DMS 273 (cell line): ENCODE measurements around the gene PGA3.
"Not testable (repeated sequence)": the region's sequence is repeated elsewhere in the genome, so short reads cannot be mapped to it uniquely, and the experiment has no call there.

Experiments used
- DNase-seq: peaks from one replicate; lab custom pipeline; 2025; ENCODE audit not compliant: unreplicated experiment; lab: John Stamatoyannopoulos, UW

Gene PGA3

GRCh38 chr11:61202950-61203746 is at the start of gene PGA3:
PGA3 (plus strand) TSS chr11:61203515; CDS start chr11:61203565, 50 bp downstream.
- not testable (repeated sequence) for DNase-seq

- DNase-seq, result no peak
These were observed 49.7 kb upstream of the PGA3 start for GRCh38 chr11:61153593-61154095.

- DNase-seq, result no peak
These were observed 48.8 kb upstream of the PGA3 start for GRCh38 chr11:61154528-61154927.

GRCh38 chr11:61155312-61155711 is 48.0 kb upstream of the PGA3 start:
- no peak for DNase-seq

- no peak for DNase-seq
These were observed 47.6 kb upstream of the PGA3 start for GRCh38 chr11:61155741-61156140.

GRCh38 chr11:61157743-61158142 is 45.6 kb upstream of the PGA3 start:
- DNase-seq, result no peak

- DNase-seq, result no peak
These were observed 44.5 kb upstream of the PGA3 start for GRCh38 chr11:61158691-61159381.

GRCh38 chr11:61160487-61161189 is 42.7 kb upstream of the PGA3 start:
- no peak for DNase-seq

GRCh38 chr11:61161190-61162091 is 41.9 kb upstream of the PGA3 start, which contains the start of gene VPS37C:
VPS37C (minus strand) TSS chr11:61161426; CDS start chr11:61138829, 22,597 bp downstream.
- peak; percentile 93 for DNase-seq

GRCh38 chr11:61162092-61162941 is 41.0 kb upstream of the PGA3 start:
- peak; percentile 46 for DNase-seq

GRCh38 chr11:61163021-61163420 is 40.3 kb upstream of the PGA3 start:
- DNase-seq, result no peak

GRCh38 chr11:61163714-61164605 is 39.4 kb upstream of the PGA3 start:
- no peak for DNase-seq

GRCh38 chr11:61164606-61165424 is 38.5 kb upstream of the PGA3 start:
- DNase-seq, result no peak

GRCh38 chr11:61165785-61166184 is 37.5 kb upstream of the PGA3 start:
- not testable (repeated sequence) for DNase-seq

- DNase-seq, result not testable (repeated sequence)
These were observed 37.0 kb upstream of the PGA3 start for GRCh38 chr11:61166331-61166730.

GRCh38 chr11:61168042-61168688 is 35.1 kb upstream of the PGA3 start:
- no peak for DNase-seq

GRCh38 chr11:61168800-61169199 is 34.5 kb upstream of the PGA3 start:
- no peak for DNase-seq
